Liver (tissue), 1 donor: ENCODE measurements around the gene ZNF57.

Source experiments
- SP1 ChIP-seq: IDR thresholded peaks from 2 replicates; pipeline ENCODE4 v1.6.1; 2018; ENCODE audit warnings: antibody characterized with exemption, mild to moderate bottlenecking
- TAF1 ChIP-seq: conservative IDR thresholded peaks from 2 replicates; pipeline ENCODE4 v1.6.1; 2016; ENCODE audit warnings: antibody characterized with exemption, mild to moderate bottlenecking
- donor health status: healthy.

GRCh38 chr19:2896694-2897093, 4.0 kb upstream of the ZNF57 start:
- TF ChIP-seq SP1 (no peak), TAF1 (no peak)
